ENCODE data around the gene USP22. TPM values are rescaled to one million over a fixed set of nuclear protein-coding genes. Genes with fewer than 3 reads are reported as not detected.

USP22 gene
- total and polyA plus RNA-seq, 2 of the 4 experiments (the other 2 are of a cell fraction), result 161 to 319 TPM

GRCh38 chr17:21037117-21037803 is 5.6 kb downstream of the USP22 start:
- ATAC-seq (ENCODE audit: low read depth), result no peak
- TF ChIP-seq BHLHE40 (IDR thresholded peaks at IDR 0.05; ENCODE audit: low read depth, low read length) (no peak), USF2 (IDR thresholded peaks at IDR 0.05; ENCODE audit: low read depth, low read length) (no peak), MXI1 (IDR thresholded peaks at IDR 0.05; ENCODE audit: borderline replicate concordance, low read depth, low read length) (no peak), FOS (IDR thresholded peaks at IDR 0.05; ENCODE audit: low read depth, low read length) (no peak), MAFK (IDR thresholded peaks at IDR 0.05; ENCODE audit: low read depth, low read length) (no peak), ELK1 (IDR thresholded peaks at IDR 0.05; ENCODE audit: borderline replicate concordance, low read depth, low read length) (no peak), POLR2A (IDR thresholded peaks at IDR 0.05; ENCODE audit: low read depth, low read length) (no peak), NFE2L2 (IDR thresholded peaks at IDR 0.05; ENCODE audit: low read depth, low read length) (no peak), CHD1 (IDR thresholded peaks at IDR 0.05; ENCODE audit: low read depth, low read length) (no peak), RFX5 (IDR thresholded peaks at IDR 0.05; ENCODE audit: low read depth, low read length) (no peak), CEBPB (IDR thresholded peaks at IDR 0.05; ENCODE audit: low read depth, low read length) (no peak), MAZ (IDR thresholded peaks at IDR 0.05; ENCODE audit: borderline replicate concordance, low read depth, low read length) (no peak), RAD21 (IDR thresholded peaks at IDR 0.05; ENCODE audit: low read length) (no peak), CTCF (conservative IDR thresholded peaks at IDR 0.05; ENCODE audit: low read depth, low read length) (no peak), SMC3 (IDR thresholded peaks at IDR 0.05; ENCODE audit: low read depth, low read length) (no peak), RCOR1 (IDR thresholded peaks at IDR 0.05; ENCODE audit: insufficient replicate concordance, low read length) (no peak)
- CTCF ChIA-PET, result no interaction called here

More at GRCh38 chr17:21037117-21037803, 5.6 kb downstream of the USP22 start:
- in situ Hi-C loops (cut with MboI; ENCODE audit: low sequenced_read_pairs), result no loop called here
- intact Hi-C loops (cut with micrococcal nuclease), result no loop called here
- H3K27ac ChIP-seq (ENCODE audit: insufficient read depth, low read length), result no peak overlapping the region
- WGBS, 2 experiments (ENCODE audit: extremely low coverage in 2 of 2, insufficient read length in 1 of 2), result 47% methylated on average over 2 of the region's 8 CpGs; no CpG with 5 or more reads in 1 of the 2 experiments
- 0 out of 2 replicates have a peak overlapping the region, but pooled peaks have one; percentile 16 for H3K14ac ChIP-seq (replicated peaks; ENCODE audit: low read depth, low read length)
- H4K8ac ChIP-seq (ENCODE audit: low read depth in 2 of 2, low read length in 2 of 2), result no peak overlapping the region
- no peaks in the 10 kb centered on the region for H3K27me3 ChIP-seq (ENCODE audit: control insufficient read depth, insufficient read depth, low read length)
- no TSS peak for BruUV-seq (replicated peaks)
- no peak overlapping the region for H2AK5ac ChIP-seq (ENCODE audit: low read depth, low read length)
- H4K5ac ChIP-seq (ENCODE audit: low read depth, low read length), result no peak overlapping the region
- peak overlapping the region; percentile 2 for H3K4me2 ChIP-seq (ENCODE audit: low read depth, low read length)
- H2BK120ac ChIP-seq (ENCODE audit: low read depth, low read length), result no peak overlapping the region
- H2AK9ac ChIP-seq (replicated peaks; ENCODE audit: low read depth, low read length, poor library complexity), result no peak overlapping the region
- H3K9me3 ChIP-seq (ENCODE audit: control insufficient read depth, insufficient read depth, low read length), result no peaks in the 10 kb centered on the region
- no peak overlapping the region for H2BK15ac ChIP-seq (ENCODE audit: low read depth, low read length)
- H4K91ac ChIP-seq (ENCODE audit: insufficient read depth, low read depth, low read length), result no peak overlapping the region
- no peak for DNase-seq
- H3K36me3 ChIP-seq (ENCODE audit: control insufficient read depth, insufficient read depth, low read length), result peaks cover 5% of the 10 kb centered on the region
- POLR2A ChIA-PET (ENCODE audit: unreplicated experiment), result interaction anchor here (0.6 kb wide), 1 partner anchor 12 kb away, joined by 6 read pairs; no protein-coding TSS in a partner anchor
- no peak overlapping the region for H2BK20ac ChIP-seq (ENCODE audit: low read depth, low read length)
- peaks cover 100% of the 10 kb centered on the region for H4K20me1 ChIP-seq (ENCODE audit: insufficient read depth, low read length)
- no peak overlapping the region for H2BK5ac ChIP-seq (ENCODE audit: low read depth, low read length, poor library complexity, severe bottlenecking)
- H3K18ac ChIP-seq (ENCODE audit: low read depth, low read length), result no peak overlapping the region
- dilution Hi-C loops (cut with HindIII; ENCODE audit: low sequenced_read_pairs, unreplicated experiment), result no loop called here
- peaks cover 39% of the 10 kb centered on the region for H3K9me1 ChIP-seq (ENCODE audit: insufficient read depth, low read length)
- H3K4me1 ChIP-seq (ENCODE audit: control insufficient read depth, insufficient read depth, low read length), result peaks cover 26% of the 10 kb centered on the region
- H3K4ac ChIP-seq (ENCODE audit: low read depth, low read length), result no peak overlapping the region
- no peak overlapping the region for H3K9ac ChIP-seq (ENCODE audit: low read depth, low read length)
- H2AFZ ChIP-seq (replicated peaks; ENCODE audit: low read length, poor library complexity), result no peak overlapping the region
- H3K23ac ChIP-seq (ENCODE audit: low read depth, low read length), result peak overlapping the region; percentile 49; the same call in 1 of the 2 replicates
- peaks cover 0 to 54% of the 10 kb centered on the region in 2 experiments; a peak in 2 of 4 replicates for H3K79me1 ChIP-seq (ENCODE audit: low read depth in 1 of 2, low read length in 2 of 2)
- H3K4me3 ChIP-seq (ENCODE audit: insufficient read depth, low read depth, low read length), result no peak overlapping the region
- no peak overlapping the region for H3K56ac ChIP-seq (ENCODE audit: extremely low read depth, insufficient read depth, low read length)
